Upper lobe of left lung (tissue), 6 donors: ENCODE data around the gene DRD4. TPM values are rescaled to one million over a fixed set of nuclear protein-coding genes. Genes with fewer than 3 reads are reported as not detected.

ENCODE experiments used
- ATAC-seq, 2 donors: fragments of 200-7000 bp; cut with Tn5 transposase; one replicate each; pipeline ENCODE4 v1.9.1; 2022; ENCODE audit warnings: mild to moderate bottlenecking in 2 of 2, moderate library complexity in 2 of 2; ENCODE audit not compliant: low FRiP score in 2 of 2
- DNase-seq, 2 donors: peaks; one replicate each; pipeline ENCODE4 v3.0.0-alpha.2; 2019 to 2020
- H3K27ac ChIP-seq, 4 donors: fragments of 200-600 bp; sonication (generic); one replicate each; pipeline ENCODE4 v1.5.1; 2016 to 2019
- H3K27me3 ChIP-seq, 4 donors: fragments of 200-600 bp; sonication (generic); one replicate each; pipeline ENCODE4 v1.5.1; 2017 to 2019
- H3K36me3 ChIP-seq, 4 donors: fragments of 200-600 bp; sonication (generic); one replicate each; pipeline ENCODE4 v1.5.1; 2016 to 2019
- H3K4me1 ChIP-seq, 4 donors: fragments of 200-600 bp; sonication (generic); one replicate each; pipeline ENCODE4 v1.5.1; 2018 to 2019
- H3K4me3 ChIP-seq, 4 donors: fragments of 200-600 bp; sonication (generic); one replicate each; pipeline ENCODE4 v1.5.1; 2017 to 2019; ENCODE audit warnings: mild to moderate bottlenecking in 2 of 4, moderate library complexity in 1 of 4
- H3K9me3 ChIP-seq, 4 donors: fragments of 200-600 bp; sonication (generic); one replicate each; pipeline ENCODE4 v1.5.1; 2018 to 2019
- EP300 ChIP-seq, 4 donors: sonication (generic); formaldehyde crosslinking; IDR thresholded peaks; one replicate each; pipeline ENCODE4 v1.5.1; 2017; ENCODE audit warnings: antibody characterized with exemption in 4 of 4, control low read depth in 2 of 4
- POLR2A ChIP-seq, 4 donors: fragments of 450-650 bp; IDR thresholded peaks; one replicate each; pipeline ENCODE4 v1.5.1; 2016 to 2017; ENCODE audit warnings: antibody characterized with exemption in 4 of 4, mild to moderate bottlenecking in 2 of 4
- POLR2AphosphoS5 ChIP-seq, 2 donors: sonication (generic); formaldehyde crosslinking; IDR thresholded peaks; one replicate each; pipeline ENCODE4 v1.5.1; 2017; ENCODE audit warnings: antibody characterized with exemption in 2 of 2
- WGBS, 2 donors: methylation state at CpG; one replicate each; pipeline ENCODE4 v1.1.5; 2017 to 2018; 5-methylcytosine and 5-hydroxymethylcytosine counted together
- total RNA-seq, 6 donors: library from RNA; depleted of rRNA in 4 of 6; stranded (reverse); fragments of >200 nt in 4 of 6; gene quantifications; one replicate each; pipeline versions ENCODE4 v1.1.0 to v1.2.1, GENCODE V29; 2016 to 2021
- TF ChIP-seq, protein P1 (sequence below), 6 experiments: fragments of 450-650 bp in 4 of 6; fragments of 200-600 bp in 2 of 6; sonication (generic) in 2 of 6; IDR thresholded peaks; one replicate each; pipeline ENCODE4 v1.5.1; 2016 to 2019; ENCODE audit warnings: antibody characterized with exemption in 6 of 6
- donor health status: DM: no; HTN: no; CAD: no; lungs with moderate emphysema.
- donor health status: DM: no; HTN: yes; CAD: no; lungs with severe emphysema.

DRD4 gene
- total RNA-seq, 6 donors from 2014 or later, result 0.54 to 4.2 (median 1.5) TPM; not detected in 2

GRCh38 chr11:592501-592900 lies 44.6 kb upstream of the DRD4 start:
- peaks cover 21 to 94% (median 84%) of the 10 kb centered on the region in 4 donors for H3K36me3 ChIP-seq
- H3K27me3 ChIP-seq, result no peaks in the 10 kb centered on the region
- peaks cover 0 to 8% (median under 1%) of the 10 kb centered on the region in 4 donors for H3K4me1 ChIP-seq
- WGBS, 2 donors, result 97 to 98% methylated on average over 22 of the region's 22 CpGs
- H3K9me3 ChIP-seq, result no peaks in the 10 kb centered on the region
- TF ChIP-seq POLR2AphosphoS5 (IDR thresholded peaks at IDR 0.05), result no peak
- no peak overlapping the region for H3K27ac ChIP-seq
- H3K4me3 ChIP-seq, result no peak overlapping the region
- DNase-seq (peak in 1 of 2 donors; percentile 77), ATAC-seq (no peak)

- ATAC-seq, result no peak
- Histone ChIP-seq H3K27ac (no peak overlapping the region), H3K4me3 (no peak overlapping the region), H3K27me3 (no peaks in the 10 kb centered on the region), H3K9me3 (no peaks in the 10 kb centered on the region), H3K36me3 (peaks cover 23 to 94% (median 86%) of the 10 kb centered on the region in 4 donors), H3K4me1 (peaks cover 0 to 4% (median 0%) of the 10 kb centered on the region in 4 donors)
- WGBS, 2 donors, result 89 to 93% methylated on average over 10 of the region's 10 CpGs
- peak in 1 of 2 donors; percentile 56 for DNase-seq
- TF ChIP-seq POLR2AphosphoS5 (IDR thresholded peaks at IDR 0.05) (no peak), EP300 (IDR thresholded peaks at IDR 0.05) (no peak), POLR2A (IDR thresholded peaks at IDR 0.05) (no peak)
- TF ChIP-seq, protein P1, sequence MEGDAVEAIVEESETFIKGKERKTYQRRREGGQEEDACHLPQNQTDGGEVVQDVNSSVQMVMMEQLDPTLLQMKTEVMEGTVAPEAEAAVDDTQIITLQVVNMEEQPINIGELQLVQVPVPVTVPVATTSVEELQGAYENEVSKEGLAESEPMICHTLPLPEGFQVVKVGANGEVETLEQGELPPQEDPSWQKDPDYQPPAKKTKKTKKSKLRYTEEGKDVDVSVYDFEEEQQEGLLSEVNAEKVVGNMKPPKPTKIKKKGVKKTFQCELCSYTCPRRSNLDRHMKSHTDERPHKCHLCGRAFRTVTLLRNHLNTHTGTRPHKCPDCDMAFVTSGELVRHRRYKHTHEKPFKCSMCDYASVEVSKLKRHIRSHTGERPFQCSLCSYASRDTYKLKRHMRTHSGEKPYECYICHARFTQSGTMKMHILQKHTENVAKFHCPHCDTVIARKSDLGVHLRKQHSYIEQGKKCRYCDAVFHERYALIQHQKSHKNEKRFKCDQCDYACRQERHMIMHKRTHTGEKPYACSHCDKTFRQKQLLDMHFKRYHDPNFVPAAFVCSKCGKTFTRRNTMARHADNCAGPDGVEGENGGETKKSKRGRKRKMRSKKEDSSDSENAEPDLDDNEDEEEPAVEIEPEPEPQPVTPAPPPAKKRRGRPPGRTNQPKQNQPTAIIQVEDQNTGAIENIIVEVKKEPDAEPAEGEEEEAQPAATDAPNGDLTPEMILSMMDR (IDR thresholded peaks at IDR 0.05), result no peak
These were observed 44.2 kb upstream of the DRD4 start for GRCh38 chr11:592918-593317.

- H3K36me3 ChIP-seq, result peaks cover 23 to 94% (median 86%) of the 10 kb centered on the region in 4 donors
- H3K27ac ChIP-seq, result no peak overlapping the region
- ATAC-seq (no peak), DNase-seq (peak in 1 of 2 donors; percentile 63)
- TF ChIP-seq EP300 (IDR thresholded peaks at IDR 0.05), result no peak
- TF ChIP-seq, protein P1 (IDR thresholded peaks at IDR 0.05), result no peak
- TF ChIP-seq POLR2AphosphoS5 (IDR thresholded peaks at IDR 0.05), result no peak
- no peak for TF ChIP-seq POLR2A (IDR thresholded peaks at IDR 0.05)
- no peaks in the 10 kb centered on the region for H3K4me1 ChIP-seq
- no peaks in the 10 kb centered on the region for H3K27me3 ChIP-seq
- 90 to 95% methylated on average over 18 to 21 of the region's 21 CpGs for WGBS, 2 donors
- no peak overlapping the region for H3K4me3 ChIP-seq
- no peaks in the 10 kb centered on the region for H3K9me3 ChIP-seq
These were observed 43.7 kb upstream of the DRD4 start for GRCh38 chr11:593347-593746.

GRCh38 chr11:595400-595799 lies 41.7 kb upstream of the DRD4 start:
- no peaks in the 10 kb centered on the region for H3K9me3 ChIP-seq
- TF ChIP-seq, protein P1 (IDR thresholded peaks at IDR 0.05), result no peak
- no peak for TF ChIP-seq EP300 (IDR thresholded peaks at IDR 0.05)
- no peaks in the 10 kb centered on the region for H3K4me1 ChIP-seq
- ATAC-seq (no peak), DNase-seq (peak in 1 of 2 donors; percentile 52)
- 94% methylated on average over 5 to 6 of the region's 10 CpGs for WGBS, 2 donors
- H3K4me3 ChIP-seq, result no peak overlapping the region
- no peak overlapping the region for H3K27ac ChIP-seq
- H3K36me3 ChIP-seq, result peaks cover 27 to 95% (median 91%) of the 10 kb centered on the region in 4 donors
- no peaks in the 10 kb centered on the region for H3K27me3 ChIP-seq

DNA sequence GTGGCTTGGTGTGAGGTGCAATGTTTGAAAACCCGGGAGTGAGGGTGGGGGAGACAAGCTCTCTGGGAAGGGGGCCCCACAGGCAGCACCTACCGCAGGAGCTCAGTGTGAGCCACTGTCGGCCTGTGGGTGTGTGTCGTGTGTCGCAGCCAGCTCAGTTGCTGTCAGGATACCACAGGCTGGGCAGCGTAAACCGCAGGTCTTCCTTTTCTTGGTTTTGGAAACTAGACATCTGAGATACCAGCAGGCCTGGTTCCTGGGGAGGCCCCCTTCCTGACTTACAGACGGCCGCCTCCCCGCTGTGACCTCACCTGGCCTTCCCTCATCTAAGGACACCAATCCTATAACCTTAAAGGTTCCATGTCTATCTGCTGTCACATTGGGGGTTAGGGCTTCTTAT lies 40.7 kb upstream of the DRD4 start:
- 79 to 84% methylated on average over 5 to 10 of the region's 10 CpGs for WGBS, 2 donors

More for the DNA sequence above, 40.7 kb upstream of the DRD4 start:
- peaks cover 35 to 98% (median 92%) of the 10 kb centered on the region in 4 donors for H3K36me3 ChIP-seq
- H3K27me3 ChIP-seq, result no peaks in the 10 kb centered on the region
- H3K4me3 ChIP-seq, result no peak overlapping the region
- no peaks in the 10 kb centered on the region for H3K9me3 ChIP-seq
- no peak for DNase-seq
- H3K27ac ChIP-seq, result no peak overlapping the region
- no peak for ATAC-seq
- TF ChIP-seq, protein P1 (IDR thresholded peaks at IDR 0.05), result no peak
- TF ChIP-seq POLR2AphosphoS5 (IDR thresholded peaks at IDR 0.05) (no peak), POLR2A (IDR thresholded peaks at IDR 0.05) (no peak), EP300 (IDR thresholded peaks at IDR 0.05) (no peak)
- no peaks in the 10 kb centered on the region for H3K4me1 ChIP-seq
